ENCODE data around the gene MICU1. TPM values are rescaled to one million over a fixed set of nuclear protein-coding genes. Genes with fewer than 3 reads are reported as not detected.
"Not testable (repeated sequence)": the region's sequence is repeated elsewhere in the genome, so short reads cannot be mapped to it uniquely, and the experiment has no call there.

Gene MICU1
- total RNA-seq, 1 donor from 2014 or later, result 49.0 TPM

DNA sequence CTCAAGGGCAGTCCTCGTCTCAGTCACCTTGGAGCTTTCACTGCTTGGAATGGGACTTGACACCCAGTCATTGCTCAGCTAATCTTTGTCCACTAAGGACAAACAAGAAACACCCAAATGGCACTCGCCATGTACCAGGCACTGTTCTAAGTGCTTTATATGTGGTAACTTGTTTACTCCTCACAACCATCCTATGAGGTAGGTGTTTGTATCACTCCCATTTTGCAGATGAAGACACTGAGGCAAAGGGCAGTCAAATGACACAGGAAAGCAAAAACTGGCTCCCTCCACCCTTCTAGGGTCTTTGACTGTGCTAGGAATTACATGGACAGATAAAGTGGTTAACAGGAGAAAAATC, 295.8 kb downstream of the MICU1 start:
- intact Hi-C loops (cut with DNase I), result no loop called here
- no peak for ATAC-seq
- DNase-seq (ENCODE audit: missing footprints), result no peak

DNA sequence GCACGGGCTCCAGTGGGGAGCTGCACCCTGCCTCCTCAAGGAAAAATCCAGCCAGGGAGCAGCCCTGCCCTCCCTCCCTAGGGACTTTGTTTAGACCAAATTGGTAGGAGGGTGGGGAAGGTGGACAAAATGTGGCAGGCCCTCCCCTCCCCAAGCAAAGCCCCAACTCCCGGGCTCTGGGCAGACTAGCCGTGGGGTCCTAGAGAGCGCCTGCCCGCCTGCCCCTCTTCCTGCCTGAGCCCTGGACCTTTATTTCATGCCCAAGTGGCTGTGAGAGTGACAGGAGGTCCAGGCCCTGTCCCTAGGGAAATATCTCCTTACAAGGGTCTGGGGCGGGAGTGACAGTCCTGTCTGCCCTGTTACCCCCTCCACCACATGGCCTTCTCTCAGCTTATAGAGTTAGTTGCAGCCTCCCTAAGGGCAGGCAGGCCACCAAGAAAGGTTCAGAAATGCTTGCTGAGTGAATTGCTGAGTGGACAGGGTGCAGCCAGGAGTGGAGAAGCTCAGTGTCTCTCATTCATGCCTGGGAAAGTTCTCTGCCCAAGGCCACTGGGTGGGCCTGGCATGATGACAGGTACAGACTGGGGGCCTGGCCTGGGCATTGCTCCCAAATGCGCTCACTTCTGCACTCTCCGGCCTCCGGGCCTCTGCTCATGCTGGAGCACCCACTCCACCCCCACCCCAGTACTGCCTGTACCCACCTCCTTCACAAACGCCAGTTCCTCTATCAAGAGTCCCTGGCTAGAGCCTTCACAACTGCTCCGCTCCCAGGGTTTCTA, 296.4 kb downstream of the MICU1 start:
- ATAC-seq, result no peak
- intact Hi-C loops (cut with DNase I), result loop anchor here (2.0 kb wide), 1 partner anchor 55 kb away; no protein-coding TSS in a partner anchor
- DNase-seq (ENCODE audit: missing footprints), result peak; percentile 28

DNA sequence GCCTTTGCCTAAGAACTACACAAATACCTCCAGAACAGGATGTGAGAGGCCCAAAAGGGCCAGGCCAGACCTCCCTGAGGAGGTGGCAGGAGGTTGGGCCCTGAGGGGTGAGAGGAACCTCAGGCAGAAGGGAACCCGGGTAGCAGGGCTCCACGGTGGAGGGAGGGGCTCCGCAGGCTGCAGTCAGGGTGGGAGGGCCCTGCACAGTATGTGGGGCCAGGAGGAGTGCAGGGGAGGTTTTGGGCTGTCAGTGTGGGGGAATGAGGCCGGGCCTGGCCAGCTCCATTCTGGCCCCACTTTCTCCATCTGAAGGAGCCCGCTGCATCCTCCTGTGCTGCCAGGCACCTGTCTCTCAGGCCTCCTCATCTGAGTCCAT, 297.1 kb downstream of the MICU1 start:
- intact Hi-C loops (cut with DNase I), result loop anchor here (2.0 kb wide), 1 partner anchor 54 kb away; no protein-coding TSS in a partner anchor
- DNase-seq (ENCODE audit: missing footprints) (peak; percentile 54), ATAC-seq (no peak)

DNA sequence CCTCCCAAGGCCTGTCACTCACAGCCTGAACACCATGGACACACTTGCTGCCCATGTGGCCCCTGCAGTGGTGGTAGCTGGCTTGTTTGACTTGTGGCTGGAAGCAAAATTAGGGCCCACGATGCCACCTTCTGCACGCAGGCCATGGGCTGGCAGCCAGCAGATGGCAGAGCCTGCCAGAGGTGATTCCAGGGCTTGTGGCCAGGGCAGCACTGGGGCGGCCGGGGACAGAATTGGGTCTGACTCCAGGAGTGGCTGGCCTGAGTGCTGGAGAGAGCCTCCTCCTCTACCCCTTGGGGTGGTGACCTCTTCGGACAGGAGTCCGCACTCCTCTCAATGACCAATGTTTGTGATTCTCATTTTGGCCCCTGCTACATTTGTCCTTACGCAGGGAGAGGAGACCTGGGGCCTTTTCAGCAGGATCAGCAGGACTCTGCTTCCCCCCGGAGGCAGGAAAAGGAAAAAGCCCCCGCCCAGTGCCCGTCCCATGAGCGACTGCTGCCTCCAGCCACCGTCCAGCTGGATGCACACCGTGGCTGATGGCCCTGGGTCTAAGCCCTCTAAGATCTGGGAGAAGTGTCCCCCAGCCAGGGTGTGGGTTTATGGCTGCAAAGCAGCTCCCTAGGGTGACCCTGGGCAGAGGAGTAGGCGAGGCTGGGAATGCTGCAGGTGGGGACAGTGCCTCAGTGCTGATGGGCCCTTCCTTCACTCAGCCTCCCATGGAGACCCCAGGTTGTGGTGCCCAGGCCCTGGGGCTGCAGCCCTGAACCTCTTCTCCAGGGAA, 297.6 kb downstream of the MICU1 start:
- intact Hi-C loops (cut with DNase I), result loop anchor here (2.0 kb wide), 1 partner anchor 53 kb away; no protein-coding TSS in a partner anchor
- DNase-seq (ENCODE audit: missing footprints), result peak; percentile 83
- ATAC-seq, result peak; percentile 56

DNA sequence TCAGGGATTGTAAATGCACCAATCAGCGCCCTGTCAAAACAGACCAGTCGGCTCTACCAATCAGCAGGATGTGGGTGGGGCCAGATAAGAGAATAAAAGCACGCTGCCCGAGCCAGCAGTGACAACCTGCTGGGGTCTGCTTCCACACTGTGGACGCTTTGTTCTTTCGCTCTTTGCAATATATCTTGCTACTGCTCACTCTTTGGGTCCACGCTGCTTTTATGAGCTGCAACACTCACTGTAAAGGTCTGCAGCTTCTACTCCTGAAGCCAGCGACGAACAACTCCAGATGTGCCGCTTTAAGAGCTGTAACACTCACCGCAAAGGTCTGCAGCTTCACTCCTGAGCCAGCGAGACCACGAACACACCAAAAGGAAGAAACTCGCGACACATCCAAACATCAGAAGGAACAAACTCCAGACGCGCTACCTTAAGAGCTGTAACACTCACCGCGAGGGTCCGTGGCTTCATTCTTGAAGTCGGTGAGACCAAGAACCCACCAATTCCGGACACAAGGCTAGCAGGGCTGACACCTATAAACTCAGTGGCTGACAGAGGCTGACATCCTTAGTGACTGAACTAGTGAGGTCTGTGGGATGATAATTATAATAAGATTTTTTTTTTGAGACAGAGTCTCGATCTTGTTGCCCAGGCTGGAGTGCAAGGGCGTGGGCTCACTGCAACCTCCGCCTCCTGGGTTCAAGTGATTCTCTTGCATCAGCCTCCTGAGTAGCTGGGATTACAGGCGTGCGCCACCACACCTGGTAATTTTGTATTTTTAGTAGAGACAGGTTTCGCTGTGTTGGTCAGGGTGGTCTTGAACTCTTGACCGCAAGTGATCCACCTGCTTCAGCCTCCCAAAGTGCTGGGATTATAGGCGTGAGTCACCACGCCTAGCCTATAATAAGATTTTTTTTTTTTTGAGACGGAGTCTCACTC, 298.9 kb downstream of the MICU1 start:
- intact Hi-C loops (cut with DNase I); ATAC-seq: not testable (repeated sequence)
- DNase-seq (ENCODE audit: missing footprints), result peak; percentile 47

DNA sequence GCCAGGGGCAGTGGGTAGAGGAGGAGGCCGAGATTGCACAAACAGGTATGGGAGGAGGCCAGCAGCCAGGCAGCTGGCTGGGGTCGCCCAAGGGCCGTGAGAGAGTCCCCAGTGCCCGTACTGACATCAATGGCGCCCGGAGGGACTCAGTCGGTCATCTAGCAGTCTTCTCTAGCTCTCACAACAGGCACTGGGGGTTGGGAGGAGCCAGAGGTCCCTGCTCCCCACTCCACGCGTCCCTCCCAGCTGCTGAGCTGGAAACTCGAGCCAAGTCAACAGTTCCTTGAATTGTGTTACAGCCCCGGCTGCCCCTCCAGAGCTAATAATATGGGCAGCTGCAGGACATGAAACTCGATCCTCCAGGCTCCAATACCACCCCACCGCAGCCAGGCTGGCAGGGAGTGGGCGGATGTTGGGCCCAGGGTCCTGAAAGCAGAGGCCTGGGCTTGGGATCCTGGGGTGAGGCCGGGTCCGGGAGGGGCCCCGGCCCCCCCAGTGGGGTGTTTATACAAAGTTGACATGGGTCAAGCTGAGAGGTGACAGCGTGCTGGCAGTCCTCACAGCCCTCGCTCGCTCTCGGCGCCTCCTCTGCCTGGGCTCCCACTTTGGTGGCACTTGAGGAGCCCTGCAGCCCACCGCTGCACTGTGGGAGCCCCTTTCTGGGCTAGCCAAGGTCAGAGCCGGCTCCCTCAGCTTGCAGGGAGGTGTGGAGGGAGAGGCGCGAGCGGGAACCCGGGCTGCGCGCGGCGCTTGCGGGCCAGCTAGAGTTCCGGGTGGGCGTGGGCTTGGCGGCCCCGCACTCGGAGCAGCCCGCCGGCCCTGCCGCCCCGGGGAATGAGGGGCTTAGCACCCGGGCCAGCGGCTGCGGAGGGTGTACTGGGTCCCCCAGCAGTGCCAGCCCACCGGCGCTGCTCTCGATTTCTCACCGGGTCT, 300.4 kb downstream of the MICU1 start:
- ATAC-seq (peak; percentile 18), DNase-seq (ENCODE audit: missing footprints) (peak; percentile 77)
- intact Hi-C loops (cut with DNase I), result not testable (repeated sequence)

DNA sequence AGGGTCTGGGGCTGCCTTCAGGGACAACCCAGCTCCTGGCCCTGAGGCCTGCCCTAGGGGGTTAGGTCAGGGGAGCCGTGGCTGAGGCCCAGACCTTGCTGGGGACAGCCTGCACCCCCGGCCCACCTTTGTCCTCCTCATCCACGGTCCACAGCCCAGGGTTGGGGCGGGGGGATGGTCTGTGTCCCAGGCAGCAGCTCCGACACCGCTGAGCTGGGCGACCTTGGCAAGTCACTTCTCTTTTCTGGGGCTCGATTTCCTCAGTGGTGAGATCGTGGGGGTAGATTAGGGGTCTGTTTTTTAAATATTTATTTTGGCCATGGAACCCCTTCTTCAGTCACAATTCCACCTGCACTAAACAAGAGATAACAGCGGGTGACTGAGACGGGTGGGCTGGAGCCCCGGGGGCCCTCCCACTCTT, 302.1 kb downstream of the MICU1 start:
- ATAC-seq (no peak), DNase-seq (ENCODE audit: missing footprints) (no peak)
- intact Hi-C loops (cut with DNase I), result no loop called here

DNA sequence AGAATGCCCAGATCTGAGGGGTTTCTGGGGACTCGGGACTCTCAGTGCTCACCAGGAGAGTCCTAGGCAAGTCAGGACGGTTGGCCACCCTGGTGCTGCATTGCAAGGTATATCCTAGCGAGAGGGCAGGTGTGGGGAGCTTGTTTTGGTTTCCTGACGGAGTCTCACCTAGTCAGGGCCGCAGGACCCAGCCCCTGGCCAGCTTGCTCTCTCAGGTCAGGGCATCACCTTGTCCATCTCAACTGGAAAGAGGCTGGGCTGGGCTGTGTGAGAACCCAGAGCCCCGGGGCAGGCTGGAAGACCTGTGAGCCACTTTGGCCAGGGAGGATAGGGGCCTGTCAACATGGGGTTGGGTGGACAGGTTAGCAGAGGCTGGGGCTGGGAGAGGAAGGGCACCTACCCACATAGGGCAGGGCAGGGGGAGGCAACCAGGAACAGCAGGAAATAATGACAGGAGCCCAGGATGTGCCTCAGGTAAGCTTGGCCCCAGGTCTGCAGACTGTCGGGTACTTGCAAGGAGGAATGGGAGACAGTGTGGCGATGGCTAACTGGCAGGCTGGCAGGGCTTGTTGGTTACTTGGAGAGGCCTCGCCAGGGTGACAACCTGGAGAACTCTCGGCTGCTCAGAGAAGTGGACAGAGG, 302.6 kb downstream of the MICU1 start:
- DNase-seq (ENCODE audit: missing footprints) (no peak), ATAC-seq (no peak)
- intact Hi-C loops (cut with DNase I), result no loop called here

DNA sequence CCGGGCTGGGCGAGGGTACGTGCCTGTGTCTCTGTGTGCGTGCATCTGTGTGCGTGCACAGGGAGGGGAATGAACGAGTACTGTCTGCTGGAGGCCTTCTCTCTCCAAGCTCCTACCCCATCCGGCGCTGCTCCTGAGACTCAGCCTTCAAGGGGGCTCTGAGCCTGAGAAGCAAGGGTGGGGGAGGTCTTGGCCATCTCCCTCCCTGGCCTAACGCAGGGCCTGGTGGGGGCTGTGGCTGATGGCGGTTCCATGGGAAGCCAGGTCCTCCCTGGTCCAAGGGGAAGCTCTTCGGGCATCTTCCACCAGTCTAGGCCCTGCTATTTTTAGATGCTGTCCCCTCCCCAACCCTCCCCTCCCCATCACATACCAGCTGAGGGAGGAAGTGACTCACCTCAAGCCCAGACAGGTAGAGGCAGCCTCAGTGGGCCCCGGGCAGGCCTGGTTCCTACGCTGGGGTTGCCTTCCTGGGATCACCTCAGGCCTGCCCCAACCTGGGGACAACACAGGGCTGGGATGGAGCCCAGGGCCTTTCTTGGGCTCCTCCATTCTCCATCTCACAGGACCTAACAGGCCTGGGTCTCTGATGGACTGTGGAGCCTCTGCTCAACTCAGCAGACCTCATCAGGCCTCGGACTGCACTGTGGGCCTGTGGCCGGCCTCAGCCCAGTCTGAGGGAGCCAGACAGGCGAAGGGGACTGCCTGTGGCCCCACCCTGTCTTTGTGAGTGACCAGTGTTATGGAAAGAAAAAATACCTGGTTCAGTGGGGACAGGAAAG, 303.4 kb downstream of the MICU1 start:
- intact Hi-C loops (cut with DNase I), result no loop called here

DNA sequence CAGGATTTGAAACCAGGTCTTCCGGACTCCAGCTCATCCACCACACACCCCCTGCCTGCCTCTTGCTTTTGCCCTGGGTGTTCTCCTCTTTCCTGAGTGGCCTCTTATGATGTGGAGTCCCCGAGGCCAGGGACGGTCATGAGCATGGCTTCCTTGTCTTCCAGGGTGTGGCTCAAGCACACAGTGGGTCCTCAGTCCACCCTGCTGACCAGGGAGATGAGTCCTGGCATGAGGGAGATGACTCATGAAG, 303.9 kb downstream of the MICU1 start:
- intact Hi-C loops (cut with DNase I), result no loop called here
- DNase-seq (ENCODE audit: missing footprints), result no peak

More for the DNA sequence above, 303.4 kb downstream of the MICU1 start:
- ATAC-seq (no peak), DNase-seq (ENCODE audit: missing footprints) (no peak)

DNA sequence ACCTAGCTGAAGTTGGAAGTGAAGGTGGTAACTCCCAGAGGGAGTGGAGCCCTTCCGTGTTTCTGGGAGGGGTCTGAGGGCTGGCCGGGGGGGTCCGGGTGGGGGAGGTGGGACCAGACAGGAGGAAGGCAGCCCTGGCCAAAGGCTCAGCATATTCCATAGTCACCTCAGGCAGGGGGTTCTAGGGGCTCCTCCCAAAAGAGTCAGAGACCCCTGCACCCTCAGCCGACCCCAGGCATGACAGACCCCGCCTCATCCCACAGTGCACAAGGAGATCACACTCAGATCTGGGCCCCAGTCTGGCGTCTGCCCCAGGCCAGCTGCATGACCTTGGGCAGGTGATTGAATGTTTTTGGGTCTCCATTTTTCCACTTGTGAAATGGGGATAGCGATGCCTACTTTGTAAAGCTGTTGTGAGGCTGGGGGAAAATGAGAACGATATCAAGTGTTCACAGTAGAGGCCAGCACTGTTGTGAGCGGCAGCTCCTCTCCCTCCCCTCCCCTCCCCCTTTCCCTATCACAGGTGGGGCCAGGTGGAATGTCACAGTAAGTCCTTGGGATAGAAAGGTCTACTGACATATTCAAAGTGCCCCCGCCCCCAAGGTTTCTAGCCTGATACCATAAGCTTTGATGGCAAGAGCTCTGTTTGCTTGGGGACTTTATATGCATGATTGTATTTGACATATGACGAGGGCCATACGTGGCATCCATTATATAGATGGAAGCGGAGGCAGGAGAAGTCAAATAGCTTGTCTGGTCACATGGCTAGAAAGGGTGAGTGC, 304.4 kb downstream of the MICU1 start:
- intact Hi-C loops (cut with DNase I), result no loop called here
- ATAC-seq (no peak), DNase-seq (ENCODE audit: missing footprints) (no peak)

More for the DNA sequence above, 303.9 kb downstream of the MICU1 start:
- no peak for ATAC-seq

DNA sequence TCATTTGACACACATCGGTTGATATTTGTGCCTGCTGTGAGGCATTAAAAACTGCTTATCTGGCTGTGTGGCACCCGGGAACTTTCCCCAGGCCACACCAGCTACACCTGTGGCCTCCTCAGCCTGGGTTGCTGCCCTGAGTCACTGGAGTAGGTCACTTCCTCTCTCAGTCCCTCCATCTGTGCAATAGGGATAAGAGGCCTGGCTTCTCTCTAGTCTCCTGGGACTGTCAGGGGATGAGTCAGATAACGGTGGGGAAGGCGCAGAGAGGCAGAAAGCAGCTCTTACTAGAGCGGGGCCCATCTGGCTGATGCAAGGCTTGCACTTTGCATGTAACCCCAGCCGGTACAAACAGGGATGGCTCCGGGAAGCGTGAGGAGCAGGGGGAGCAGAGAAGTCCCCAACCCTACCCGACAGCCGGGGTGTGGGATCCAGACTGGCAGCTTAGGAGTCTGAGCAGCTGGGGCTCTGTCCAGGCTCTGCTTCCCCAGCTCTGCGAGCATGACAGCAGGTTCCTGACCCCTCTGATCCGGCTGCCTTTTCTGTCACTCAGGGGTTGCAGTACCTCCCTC, 305.1 kb downstream of the MICU1 start:
- intact Hi-C loops (cut with DNase I), result no loop called here
- DNase-seq (ENCODE audit: missing footprints), result peak; percentile 81
- peak; percentile 76 for ATAC-seq

DNA sequence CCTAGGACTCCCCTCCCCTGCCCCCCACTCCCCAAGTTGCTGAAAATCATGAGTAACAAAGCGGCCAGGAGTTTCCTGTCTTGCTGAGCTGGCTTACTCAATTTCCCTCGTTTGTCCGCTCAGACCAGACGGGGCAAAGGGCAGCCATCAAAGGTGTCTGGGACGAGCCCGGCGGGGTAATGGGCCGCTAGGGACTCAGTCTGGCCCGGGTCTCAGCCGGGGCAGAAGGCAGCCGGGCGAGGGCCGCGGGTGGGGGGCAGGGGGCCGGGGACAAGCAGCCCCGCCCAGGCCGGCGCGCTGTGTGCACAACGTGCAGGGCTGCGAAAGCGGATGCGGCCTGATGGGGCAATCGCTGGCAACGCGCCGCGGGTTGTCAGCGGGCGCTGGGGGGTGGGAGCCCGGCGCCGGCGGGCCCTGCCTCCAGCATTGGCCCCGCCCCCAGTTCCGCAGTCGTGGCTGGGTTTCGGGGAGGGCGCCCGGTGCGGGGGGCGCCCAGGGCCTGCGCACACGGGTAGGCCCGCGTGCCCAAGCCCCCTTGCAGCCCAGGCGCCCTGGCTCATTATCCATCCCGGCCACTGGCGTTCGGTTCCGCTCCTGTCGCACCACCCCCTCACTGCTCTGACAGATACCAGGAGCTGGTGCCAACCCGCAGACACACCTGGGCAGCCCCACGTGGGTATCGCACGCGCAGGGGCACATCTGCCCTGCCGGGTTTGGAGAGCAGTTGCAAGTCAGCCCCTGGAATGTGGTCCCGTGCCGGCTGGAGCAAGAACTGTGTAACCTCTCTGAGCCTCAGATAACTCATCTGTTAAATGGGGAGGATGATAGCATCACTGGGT, 306.2 kb downstream of the MICU1 start:
- peak; percentile 87 for ATAC-seq
- intact Hi-C loops (cut with DNase I), result loop anchor here (2.0 to 5.0 kb wide), 3 partner anchors 21 to 71 kb away; no protein-coding TSS in a partner anchor
- DNase-seq (ENCODE audit: missing footprints), result peak; percentile 98

DNA sequence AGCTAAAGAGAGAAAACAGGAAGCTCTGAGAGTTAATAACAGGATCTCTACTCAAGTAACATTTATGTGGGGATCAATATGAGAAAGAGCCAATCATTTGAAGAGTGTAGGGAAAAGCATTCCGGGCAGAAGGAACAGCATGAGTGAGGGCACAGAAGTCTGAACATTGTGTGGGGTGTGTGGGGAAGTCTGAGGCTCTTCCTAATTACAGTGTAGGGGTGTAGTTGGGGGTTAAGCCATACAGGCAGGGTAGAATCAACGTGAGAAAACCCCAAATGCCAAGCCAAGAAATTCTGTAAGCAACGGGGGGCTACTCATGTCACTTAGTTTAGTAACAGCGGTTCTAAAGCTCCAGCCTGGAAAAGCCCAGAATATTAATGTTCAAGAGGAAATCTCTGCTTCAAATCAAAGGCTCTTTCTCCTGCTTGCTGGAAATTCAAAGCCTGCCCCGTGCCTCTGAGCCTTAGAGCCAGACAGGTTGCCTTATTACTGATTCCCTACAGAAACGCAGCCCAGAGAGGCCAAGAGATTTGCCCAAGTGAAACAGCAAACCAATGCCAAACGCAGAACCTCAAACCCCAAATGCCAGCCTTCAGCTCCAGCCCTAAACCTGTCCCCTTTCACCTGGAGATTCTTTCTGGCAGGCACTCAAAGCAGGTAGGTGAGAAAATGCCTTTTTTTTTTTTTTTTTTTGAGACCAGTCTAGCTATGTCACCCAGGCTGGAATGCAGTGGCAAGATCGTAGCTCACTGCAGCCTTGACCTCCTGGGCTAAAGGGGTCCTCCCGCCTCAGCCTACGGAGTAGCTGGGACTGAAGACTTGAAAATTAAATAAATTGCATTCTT, 307.2 kb downstream of the MICU1 start:
- DNase-seq (ENCODE audit: missing footprints) (no peak), ATAC-seq (no peak)
- intact Hi-C loops (cut with DNase I), result loop anchor here (2.0 to 5.0 kb wide), 3 partner anchors 20 to 70 kb away; no protein-coding TSS in a partner anchor
